Transverse colon (tissue), 4 donors: ENCODE results near the gene DNAH1. TPM values are rescaled to one million over a fixed set of nuclear protein-coding genes. Genes with fewer than 3 reads are reported as not detected.

Source experiments
- DNase-seq: peaks from one replicate; pipeline ENCODE4 v3.0.0-alpha.2; 2019
- H3K27ac ChIP-seq, 4 donors: fragments of 200-600 bp; sonication (generic); 2 replicates each; pipeline ENCODE4 v1.5.1; 2016 to 2018; ENCODE audit warnings: inconsistent platforms in 4 of 4
- H3K27me3 ChIP-seq: fragments of 200-600 bp; sonication (generic); 2 replicates; pipeline ENCODE4 v1.5.1; 2017; ENCODE audit warnings: inconsistent platforms
- H3K36me3 ChIP-seq, 4 donors: fragments of 200-600 bp; sonication (generic); 2 replicates each; pipeline ENCODE4 v1.5.1; 2017 to 2019; ENCODE audit warnings: inconsistent platforms in 4 of 4
- H3K4me1 ChIP-seq, 4 donors: fragments of 200-600 bp; sonication (generic); 2 replicates each; pipeline ENCODE4 v1.5.1; 2017 to 2020; ENCODE audit warnings: inconsistent platforms in 4 of 4
- H3K4me3 ChIP-seq, 4 donors: fragments of 200-600 bp; sonication (generic); 1 replicate in 1 of 4; 2 replicates in 3 of 4; pipeline versions ENCODE4 v1.5.1 to v1.6.1; 2017 to 2019; ENCODE audit warnings: inconsistent platforms in 4 of 4
- H3K9me3 ChIP-seq, 2 donors: fragments of 200-600 bp; sonication (generic); 2 replicates each; pipeline ENCODE4 v1.5.1; 2017 to 2019; ENCODE audit warnings: inconsistent platforms in 2 of 2
- CTCF ChIP-seq, 5 experiments: fragments of 200-600 bp in 3 of 5; fragments of 450-650 bp in 2 of 5; sonication (generic) in 3 of 5; IDR thresholded peaks; 1 replicate in 2 of 5; 2 replicates in 3 of 5; pipeline ENCODE4 v1.5.1; 2016 to 2017; ENCODE audit warnings: antibody characterized with exemption in 5 of 5, inconsistent platforms in 3 of 5, mild to moderate bottlenecking in 2 of 5, moderate library complexity in 1 of 5
- EP300 ChIP-seq: sonication (generic); formaldehyde crosslinking; IDR thresholded peaks from one replicate; pipeline ENCODE4 v1.6.1; 2017; ENCODE audit warnings: antibody characterized with exemption, low read depth
- POLR2A ChIP-seq: fragments of 450-650 bp; IDR thresholded peaks from one replicate; pipeline ENCODE4 v1.6.1; 2016; ENCODE audit warnings: antibody characterized with exemption, mild to moderate bottlenecking, moderate library complexity
- POLR2AphosphoS5 ChIP-seq, 3 donors: sonication (generic); formaldehyde crosslinking; IDR thresholded peaks; one replicate each; pipeline ENCODE4 v1.6.1; 2016; ENCODE audit warnings: antibody characterized with exemption in 3 of 3
- WGBS, 2 donors: methylation state at CpG; one replicate each; pipeline ENCODE4 v1.1.5; 2018; ENCODE audit warnings: low coverage in 1 of 2; 5-methylcytosine and 5-hydroxymethylcytosine counted together
- in situ Hi-C, 4 donors: fragments of 200-750 bp; cut with MboI; loops; one replicate each; pipeline versions ENCODE4 v1.15.0 to v1.15.1; 2017; ENCODE audit warnings: low sequenced_read_pairs in 3 of 4, low pct_ligation_motif_present in 1 of 4, low pct_unique_long_range_greater_than_20kb in 1 of 4
- intact Hi-C: fragments of 100-400 bp; cut with DNase I; formaldehyde crosslinking; loops from one replicate; pipeline ENCODE4 v1.15.1; 2023; ENCODE audit warnings: low total_unique reads
- total RNA-seq, 4 donors: library from RNA; depleted of rRNA; stranded (reverse); fragments of >200 nt; gene quantifications; one replicate each; pipeline ENCODE4 v1.1.0, GENCODE V29; 2016

The DNAH1 gene
- total RNA-seq: 100 to 1,000 TPM in 1 of 4 donors, 10 to 100 TPM in 3; 17.6 to 102 (median 26.3) TPM

DNA sequence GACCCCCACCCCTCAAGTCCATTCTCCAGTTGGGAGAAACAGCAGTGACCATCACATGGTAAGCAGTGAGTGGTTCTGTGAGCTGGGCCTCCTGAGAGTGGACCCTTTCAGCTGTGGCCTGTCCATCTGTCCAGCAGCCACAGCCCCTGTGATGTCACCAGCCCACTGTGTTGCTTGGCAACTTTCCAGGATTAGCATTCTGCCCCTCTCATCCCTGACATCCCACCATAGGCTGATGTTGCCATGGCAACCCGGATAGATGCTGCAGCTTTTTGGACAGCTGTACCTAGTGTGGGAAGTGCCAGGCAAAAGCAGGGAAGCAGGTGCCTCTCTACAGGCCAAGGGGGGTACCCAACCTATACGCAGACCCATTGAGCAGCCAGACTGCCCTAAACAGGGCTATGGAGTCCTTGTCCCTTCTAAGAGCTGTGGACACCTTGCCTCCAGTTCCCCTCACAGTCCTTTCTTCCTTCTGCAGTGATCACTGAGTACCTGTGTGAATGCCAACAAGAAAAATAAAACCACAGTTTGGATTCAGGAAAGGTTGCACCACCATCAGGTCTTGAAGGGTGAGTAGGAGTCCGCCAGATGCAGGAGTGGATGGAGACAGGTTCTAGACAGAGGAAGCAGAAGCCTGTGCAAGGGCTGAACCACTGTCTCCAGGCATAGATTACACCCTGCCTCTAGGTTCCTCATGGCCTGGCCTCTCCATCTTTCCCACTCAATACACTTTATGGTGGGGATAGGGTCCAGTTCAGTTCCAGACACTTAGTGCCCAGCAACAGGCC is at the start of gene DNAH1:
Gene DNAH1, plus strand, starts transcription at position 343 of the 788 bp plus-strand sequence. CDS start 6,124 bp downstream, outside the sequence.
- peaks cover 4 to 19% (median 12%) of the 10 kb centered on the region in 4 donors for H3K4me1 ChIP-seq
- no peak within 1 kb of the TSS for H3K27ac ChIP-seq
- no peaks in the 10 kb centered on the region for H3K36me3 ChIP-seq
- no peak for TF ChIP-seq EP300
- TF ChIP-seq POLR2A: no peak
- TF ChIP-seq CTCF (IDR thresholded peaks at IDR 0.05): no peak
- TF ChIP-seq POLR2AphosphoS5 (IDR thresholded peaks at IDR 0.05): no peak
- in situ Hi-C loops (no loop called here), intact Hi-C loops (no loop called here)
- peak within 1 kb of the TSS in 3 of 4 donors; percentile 26 to 47 (median 28) for H3K4me3 ChIP-seq
- DNase-seq: no peak
- H3K27me3 ChIP-seq: no peaks in the 10 kb centered on the region
- WGBS, 2 donors: 88 to 100% methylated on average over 1 to 3 of the region's 3 CpGs
- no peaks in the 10 kb centered on the region for H3K9me3 ChIP-seq

- H3K27ac ChIP-seq: no peak overlapping the region
- H3K36me3 ChIP-seq: peaks cover 0 to 67% (median 29%) of the 10 kb centered on the region in 4 donors
- H3K27me3 ChIP-seq: no peaks in the 10 kb centered on the region
- peaks cover 9 to 50% (median 25%) of the 10 kb centered on the region in 4 donors for H3K4me1 ChIP-seq
- TF ChIP-seq EP300: no peak
- TF ChIP-seq POLR2A: no peak
- no peak for TF ChIP-seq CTCF (IDR thresholded peaks at IDR 0.05)
- TF ChIP-seq POLR2AphosphoS5 (IDR thresholded peaks at IDR 0.05): no peak
- in situ Hi-C loops: no loop called here
- no peaks in the 10 kb centered on the region for H3K9me3 ChIP-seq
- DNase-seq: no peak
- no peak overlapping the region for H3K4me3 ChIP-seq
- WGBS, 2 donors: 81 to 94% methylated on average over 5 to 7 of the region's 7 CpGs
- intact Hi-C loops: no loop called here
These were observed 48.1 kb upstream of the DNAH1 start for GRCh38 chr3:52268036-52268435.

DNA sequence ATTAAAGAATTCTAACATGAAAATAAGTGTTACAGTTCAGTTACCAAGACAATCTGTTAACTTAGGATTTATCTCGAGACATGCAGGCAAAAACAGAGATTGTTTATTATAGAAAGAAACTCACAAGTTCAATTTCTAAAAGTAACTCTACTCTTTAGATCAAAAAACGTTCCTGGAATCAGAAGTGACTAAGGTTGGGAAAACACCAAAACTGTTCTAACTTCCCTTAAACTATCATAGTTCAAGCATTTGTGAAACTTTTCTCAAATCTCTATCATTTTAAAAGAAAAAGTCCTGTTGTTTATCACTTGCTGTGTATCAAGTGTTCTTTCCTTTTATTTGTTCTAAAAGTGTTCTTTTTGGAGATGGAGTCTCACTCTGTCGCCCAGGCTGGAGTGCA is 46.3 kb upstream of the DNAH1 start:
- DNase-seq: no peak

More for the DNA sequence above, 46.3 kb upstream of the DNAH1 start:
- no peak overlapping the region for H3K4me3 ChIP-seq
- H3K4me1 ChIP-seq: peaks cover 14 to 63% (median 30%) of the 10 kb centered on the region in 4 donors
- no peak for TF ChIP-seq POLR2AphosphoS5 (IDR thresholded peaks at IDR 0.05)
- TF ChIP-seq POLR2A: no peak
- no peak for TF ChIP-seq CTCF (IDR thresholded peaks at IDR 0.05)
- no peak for TF ChIP-seq EP300
- intact Hi-C loops (no loop called here), in situ Hi-C loops (no loop called here)
- H3K9me3 ChIP-seq: no peaks in the 10 kb centered on the region
- H3K27me3 ChIP-seq: no peaks in the 10 kb centered on the region
- H3K27ac ChIP-seq: peak overlapping the region; percentile 41 to 66 (median 56)
- 52 to 54% methylated on average over 3 of the region's 3 CpGs for WGBS, 2 donors
- peaks cover 0 to 50% (median 20%) of the 10 kb centered on the region in 4 donors for H3K36me3 ChIP-seq
